Cardiac muscle cell (in vitro differentiated cells and primary cell): ENCODE measurements around the gene SLC7A6. TPM values are rescaled to one million over a fixed set of nuclear protein-coding genes. Genes with fewer than 3 reads are reported as not detected.
A peak's percentile ranks its signal among the peaks of the same experiment; 100 is the strongest.

ENCODE experiments used
- DNase-seq, 2 donors: peaks; one replicate each; pipeline versions ENCODE4 v3.0.0 to v3.0.0-alpha.2; 2010 to 2017; ENCODE audit warnings: low read depth in 1 of 2, low spot score in 1 of 2
- H3K27ac ChIP-seq: fragments of 200-600 bp; sonication (generic); 2 replicates; pipeline ENCODE4 v1.5.1; 2016
- H3K27me3 ChIP-seq: fragments of 200-600 bp; sonication (generic); 2 replicates; pipeline ENCODE4 v1.6.0; 2016; ENCODE audit warnings: control low read depth
- H3K36me3 ChIP-seq: fragments of 200-600 bp; sonication (generic); 2 replicates; pipeline ENCODE4 v1.5.1; 2016; ENCODE audit warnings: control low read depth
- H3K4me1 ChIP-seq: fragments of 200-600 bp; sonication (generic); 2 replicates; pipeline ENCODE4 v1.8.1; 2017; ENCODE audit warnings: low read depth, mild to moderate bottlenecking, mixed run types
- H3K4me3 ChIP-seq: fragments of 200-600 bp; sonication (generic); 2 replicates; pipeline ENCODE4 v1.5.1; 2016; ENCODE audit warnings: mild to moderate bottlenecking
- H3K9me3 ChIP-seq: fragments of 200-600 bp; sonication (generic); 2 replicates; pipeline ENCODE4 v1.5.1; 2017; ENCODE audit warnings: low read depth, mild to moderate bottlenecking, control low read depth
- CTCF ChIP-seq: IDR thresholded peaks from 2 replicates; pipeline ENCODE4 v1.5.1; 2012; ENCODE audit warnings: low read depth, mild to moderate bottlenecking, low read length
- polyA plus RNA-seq: library from polyadenylated mRNA; unstranded; fragments of >200 nt; fragmentation: Nextera tagmentation; extraction: Ambion mirVana; gene quantifications from 2 replicates; pipeline ENCODE4 v1.2.1, GENCODE V29; 2016
- total RNA-seq: library from RNA; depleted of rRNA; stranded (reverse); fragments of >200 nt; gene quantifications from 2 replicates; pipeline ENCODE4 v1.2.3, GENCODE V29; 2016

The SLC7A6 gene
- total and polyA plus RNA-seq, 2 experiments from 2014 or later: 14.3 to 17.1 TPM

GRCh38 chr16:68328151-68328859, 64.0 kb downstream of the SLC7A6 start:
- peak; percentile 88 for DNase-seq
- Histone ChIP-seq H3K27ac (no peak overlapping the region), H3K9me3 (no peaks in the 10 kb centered on the region), H3K27me3 (no peaks in the 10 kb centered on the region), H3K4me3 (no peak overlapping the region), H3K4me1 (peaks cover 12% of the 10 kb centered on the region), H3K36me3 (peaks cover 9% of the 10 kb centered on the region)
- TF ChIP-seq CTCF: peak; percentile 94

GRCh38 chr16:68328860-68329390, 64.6 kb downstream of the SLC7A6 start:
- Histone ChIP-seq H3K27ac (no peak overlapping the region), H3K4me1 (peaks cover 12% of the 10 kb centered on the region), H3K36me3 (peaks cover 9% of the 10 kb centered on the region), H3K27me3 (no peaks in the 10 kb centered on the region), H3K4me3 (no peak overlapping the region), H3K9me3 (no peaks in the 10 kb centered on the region)
- TF ChIP-seq CTCF: no peak
- DNase-seq: no peak

GRCh38 chr16:68331879-68332410, 67.6 kb downstream of the SLC7A6 start:
- Histone ChIP-seq H3K4me1 (peaks cover 12% of the 10 kb centered on the region), H3K36me3 (no peaks in the 10 kb centered on the region), H3K27ac (peak overlapping the region; percentile 83), H3K9me3 (no peaks in the 10 kb centered on the region), H3K27me3 (no peaks in the 10 kb centered on the region), H3K4me3 (no peak overlapping the region)
- TF ChIP-seq CTCF: no peak
- no peak for DNase-seq

- Histone ChIP-seq H3K27ac (peak overlapping the region; percentile 83), H3K9me3 (no peaks in the 10 kb centered on the region), H3K36me3 (peaks cover 2% of the 10 kb centered on the region), H3K27me3 (no peaks in the 10 kb centered on the region), H3K4me1 (peaks cover 12% of the 10 kb centered on the region), H3K4me3 (no peak overlapping the region)
- peak; percentile 14 to 52 for DNase-seq
- TF ChIP-seq CTCF: no peak
Measured at GRCh38 chr16:68332411-68333121, 68.2 kb downstream of the SLC7A6 start.

GRCh38 chr16:68335175-68335574, 70.8 kb downstream of the SLC7A6 start:
- no peaks in the 10 kb centered on the region for H3K27me3 ChIP-seq
- H3K4me1 ChIP-seq: peaks cover 12% of the 10 kb centered on the region
- H3K27ac ChIP-seq: no peak overlapping the region
- TF ChIP-seq CTCF: no peak
- H3K9me3 ChIP-seq: no peaks in the 10 kb centered on the region
- no peak overlapping the region for H3K4me3 ChIP-seq
- peaks cover 22% of the 10 kb centered on the region for H3K36me3 ChIP-seq
- DNase-seq: no peak
